Activated T-cell treated with anti-CD3 and anti-CD28 coated beads, Interleukin-2, amount 50 U/mL, for 1 hour (primary cell): Measurements from ENCODE around the gene EXD3.

Experiments used
- DNase-seq: peaks from one replicate; pipeline ENCODE4 v3.0.0-alpha.2; 2020

The EXD3 gene

GRCh38 chr9:137280474-137281344, 142.3 kb downstream of the EXD3 start:
- no peak for DNase-seq

- DNase-seq: no peak
Measured at GRCh38 chr9:137279741-137280473, 143.1 kb downstream of the EXD3 start.

DNA sequence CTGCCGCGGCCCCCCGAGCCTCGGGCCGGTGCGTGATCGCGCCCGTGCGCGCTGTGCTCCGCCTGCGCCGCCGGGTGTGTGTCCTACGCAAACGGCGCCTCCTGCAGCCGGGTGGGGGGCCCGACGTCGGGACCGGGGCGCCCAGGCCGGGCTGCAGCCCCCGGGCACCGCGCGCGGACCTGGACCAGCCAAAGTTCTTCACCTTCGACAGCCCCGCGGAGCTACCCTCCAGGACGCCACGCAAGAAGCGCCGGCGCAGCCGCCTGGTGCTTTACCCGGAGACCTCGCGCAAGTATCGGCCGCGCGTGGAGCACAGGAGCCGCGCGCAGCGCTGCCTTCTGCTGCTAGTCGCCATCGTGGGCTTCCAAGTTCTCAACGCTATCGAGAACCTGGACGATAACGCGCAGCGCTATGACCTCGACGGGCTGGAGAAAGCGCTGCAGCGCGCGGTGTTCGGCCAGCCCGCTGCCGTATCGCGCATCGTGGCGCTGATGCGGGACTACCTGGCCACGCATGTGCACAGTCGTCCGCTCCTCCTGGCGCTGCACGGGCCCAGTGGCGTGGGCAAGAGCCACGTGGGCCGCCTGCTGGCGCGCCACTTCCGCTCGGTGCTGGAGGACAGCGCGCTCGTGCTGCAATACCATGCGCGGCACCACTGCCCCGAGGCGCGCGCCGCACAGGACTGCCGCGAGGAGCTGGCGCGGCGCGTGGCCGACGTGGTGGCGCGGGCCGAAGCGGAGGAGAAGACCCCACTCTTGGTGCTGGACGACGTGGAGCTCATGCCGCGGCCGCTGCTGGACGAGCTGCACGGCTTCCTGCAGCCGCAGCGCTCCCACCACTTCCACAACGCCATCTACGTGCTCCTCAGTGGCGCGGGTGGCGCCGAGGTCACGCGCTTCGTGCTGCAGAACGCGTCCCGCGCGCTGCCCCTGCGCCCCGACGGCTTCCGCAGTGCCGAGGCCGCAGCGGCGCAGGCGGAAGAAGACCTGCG, 143.9 kb downstream of the EXD3 start:
- DNase-seq: no peak

GRCh38 chr9:137278061-137278701, 144.8 kb downstream of the EXD3 start:
- DNase-seq: no peak

GRCh38 chr9:137277329-137278041, 145.5 kb downstream of the EXD3 start, which contains the start of gene TOR4A:
Gene TOR4A (plus strand): TSS chr9:137277726. CDS start chr9:137278690, 964 bp downstream.
- DNase-seq: no peak

DNA sequence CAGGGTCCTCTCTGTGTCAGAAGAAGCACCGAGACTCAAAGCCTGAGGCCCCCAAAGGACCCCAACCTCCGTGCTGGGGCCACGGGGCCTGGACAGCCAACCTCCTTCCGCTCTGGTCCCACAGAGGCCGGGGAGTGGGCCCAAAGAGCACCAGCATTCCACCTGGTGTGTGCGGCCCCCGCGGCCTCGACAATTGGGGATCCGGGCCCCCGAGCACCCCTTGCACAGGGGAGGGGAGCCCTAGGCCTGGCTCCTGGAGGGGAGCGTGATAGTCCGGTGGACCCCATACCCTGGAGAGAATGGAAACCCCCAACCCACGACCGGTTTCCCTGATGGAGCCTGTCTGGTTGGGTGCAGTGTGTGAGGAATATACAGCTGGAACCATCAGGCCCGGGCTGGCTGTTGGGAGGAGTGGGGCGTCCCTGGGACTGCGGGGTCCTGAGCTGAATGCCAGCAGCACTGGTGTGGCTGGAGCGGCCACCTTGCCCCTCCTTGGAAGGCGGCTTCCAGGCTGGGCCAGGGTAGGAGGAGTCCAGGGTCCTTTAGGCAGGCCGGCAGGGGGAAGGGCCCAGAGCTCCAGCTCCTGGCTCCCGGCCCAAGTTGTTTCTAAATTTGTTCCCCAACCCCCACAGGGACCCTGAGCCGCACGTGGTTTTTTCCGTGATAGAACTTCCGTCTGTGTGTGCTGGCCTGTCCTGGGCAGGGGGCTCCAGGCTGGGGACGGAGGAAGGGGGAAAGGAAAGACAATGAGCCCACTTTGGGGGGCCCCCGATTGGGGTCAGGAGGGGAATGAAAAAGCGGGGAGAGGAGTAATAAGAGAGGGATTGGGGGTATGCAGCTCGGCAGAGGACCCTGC, 146.3 kb downstream of the EXD3 start:
- DNase-seq: no peak

DNA sequence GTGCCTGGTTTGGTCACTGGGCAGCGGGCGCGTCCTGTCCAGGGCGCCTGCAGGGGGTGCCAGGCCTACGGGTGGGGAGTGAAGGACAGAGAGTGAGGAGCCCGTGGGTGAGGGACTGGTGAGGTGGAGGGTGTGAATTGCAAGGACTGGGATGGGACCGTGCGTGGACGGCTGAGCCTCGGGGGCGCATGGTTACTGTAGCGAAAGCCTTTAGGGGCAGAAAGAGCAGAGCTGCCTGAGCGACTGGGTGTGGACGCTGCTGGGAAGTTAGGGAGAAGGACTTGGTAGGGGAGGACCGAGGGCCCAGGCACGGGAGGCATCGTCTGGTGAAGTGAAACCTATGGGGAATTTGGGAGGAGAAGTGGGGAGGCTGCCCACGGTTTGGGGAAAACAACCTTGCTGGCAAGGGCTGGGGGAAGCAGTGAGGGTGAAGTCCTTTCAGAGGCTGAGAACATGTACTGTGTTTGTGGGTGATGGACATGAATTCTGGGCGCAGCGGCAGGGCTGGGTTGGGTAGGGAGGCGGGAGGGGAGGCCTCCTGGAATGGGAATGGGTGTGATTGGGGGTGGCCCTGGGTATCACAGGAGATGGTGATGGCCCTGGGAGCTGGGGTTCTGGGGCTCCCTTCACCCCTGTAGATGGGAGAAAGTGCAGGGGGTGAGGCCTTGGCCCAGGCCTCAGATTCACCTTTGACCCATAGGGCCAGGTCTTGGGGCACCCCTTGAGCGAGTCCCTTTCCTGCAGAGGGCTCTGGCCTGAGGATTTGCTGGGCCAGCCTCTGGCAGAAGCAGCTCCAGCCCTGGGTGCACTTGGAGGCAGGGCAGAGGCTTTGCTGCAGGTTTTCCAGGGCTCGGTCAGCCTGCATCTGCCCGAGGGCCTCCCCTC, 147.1 kb downstream of the EXD3 start:
- no peak for DNase-seq

DNA sequence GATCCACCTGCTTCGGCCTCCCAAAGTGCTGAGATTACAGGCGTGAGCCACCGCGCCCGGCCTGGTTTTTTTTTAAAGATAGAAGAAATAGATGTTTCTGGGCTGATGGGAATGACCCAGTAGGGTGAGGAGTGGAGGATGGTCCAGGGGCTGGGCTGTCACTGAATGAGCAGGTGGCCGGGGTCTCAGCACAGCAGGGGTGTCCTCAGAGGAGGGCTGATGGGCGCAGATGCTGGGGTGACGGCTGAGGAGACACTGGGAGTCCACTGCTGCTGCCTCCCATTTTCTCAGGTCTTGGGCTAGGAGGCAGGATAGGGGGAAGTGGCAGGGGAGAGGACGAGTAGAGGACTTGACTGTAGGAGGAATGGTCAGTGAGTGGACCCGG, 147.8 kb downstream of the EXD3 start:
- DNase-seq: no peak

DNA sequence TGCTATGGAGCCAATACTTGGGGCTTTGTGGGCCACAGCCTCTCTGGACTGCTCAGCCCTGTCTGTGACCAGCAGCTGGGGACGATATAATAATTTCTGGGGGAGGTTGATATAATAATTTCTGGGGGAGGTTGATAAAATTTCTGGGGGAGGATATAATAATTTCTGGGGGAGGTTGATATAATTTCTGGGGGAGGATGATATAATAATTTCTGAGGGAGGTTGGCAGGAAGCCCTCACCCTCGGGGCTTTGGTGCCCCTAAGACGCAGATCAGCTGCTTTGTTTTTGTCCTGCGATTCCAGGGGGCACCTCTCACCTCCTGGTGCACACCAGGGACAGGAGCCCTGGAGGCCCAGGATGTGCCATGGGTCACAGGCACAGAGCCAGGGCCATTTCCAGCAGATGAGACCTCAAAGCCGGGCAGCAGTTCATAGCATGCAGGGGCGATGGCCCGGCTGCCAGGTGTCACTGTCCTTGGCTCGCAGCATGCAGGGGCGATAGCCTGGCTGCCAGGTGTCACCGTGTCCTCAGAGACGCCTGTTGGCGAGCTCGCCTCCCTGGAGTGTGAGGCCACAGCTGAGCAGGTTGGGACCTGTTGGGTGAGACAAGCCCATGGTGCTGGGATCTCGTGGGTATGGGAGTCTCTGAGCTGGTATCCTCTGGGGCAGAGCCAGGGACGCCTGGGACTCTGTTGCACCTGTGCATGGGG, 149.2 kb downstream of the EXD3 start:
- no peak for DNase-seq

GRCh38 chr9:137273095-137273490, 149.9 kb downstream of the EXD3 start:
- DNase-seq: no peak

GRCh38 chr9:137272241-137273094, 150.5 kb downstream of the EXD3 start:
- no peak for DNase-seq

DNA sequence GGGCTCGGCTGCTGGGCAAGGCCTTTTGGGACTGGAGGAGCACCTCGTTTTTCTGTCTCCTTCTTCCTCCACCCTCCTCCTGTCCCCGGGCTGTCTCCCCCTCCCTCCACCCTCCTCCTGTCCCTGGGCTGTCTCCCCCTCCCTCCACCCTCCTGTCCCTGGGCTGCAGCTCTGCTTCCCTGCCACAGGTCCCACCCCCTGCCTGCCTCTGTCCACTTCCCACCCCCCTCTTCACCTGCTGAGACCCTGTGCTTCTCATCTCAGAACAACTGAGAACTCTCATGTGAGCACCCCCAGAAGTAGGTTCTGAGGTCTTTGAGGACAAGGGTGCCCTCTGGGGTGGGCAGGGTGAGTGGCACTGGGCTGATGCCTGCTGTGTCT, 151.3 kb downstream of the EXD3 start:
- DNase-seq: no peak

GRCh38 chr9:137270929-137271695, 151.8 kb downstream of the EXD3 start:
- DNase-seq: peak; percentile 51

DNA sequence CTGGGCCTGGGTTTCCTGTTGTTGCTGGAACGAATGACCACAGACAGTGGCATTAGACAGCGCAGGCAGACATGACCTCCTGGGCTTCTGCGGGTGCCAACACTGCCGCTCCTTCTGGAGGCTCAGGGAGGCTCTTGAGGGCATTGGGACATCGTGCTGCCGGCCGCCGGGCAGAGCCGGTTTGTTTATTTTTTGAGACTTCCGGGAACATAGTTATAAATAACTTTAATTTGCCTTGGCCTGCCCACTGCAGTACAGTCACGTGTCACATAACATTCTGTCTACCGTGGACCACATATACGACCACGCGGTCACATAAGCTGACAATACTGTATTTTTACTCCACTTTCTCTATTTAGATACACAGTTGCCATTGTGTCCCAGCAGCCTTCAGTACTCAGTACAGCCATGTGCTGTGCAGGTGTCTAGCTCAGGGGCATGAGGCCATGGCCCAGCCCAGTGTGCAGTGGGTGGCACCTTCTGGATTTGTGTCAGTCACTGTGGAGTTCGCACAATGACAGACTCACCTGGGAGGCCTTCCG, 153.7 kb downstream of the EXD3 start:
- no peak for DNase-seq

DNA sequence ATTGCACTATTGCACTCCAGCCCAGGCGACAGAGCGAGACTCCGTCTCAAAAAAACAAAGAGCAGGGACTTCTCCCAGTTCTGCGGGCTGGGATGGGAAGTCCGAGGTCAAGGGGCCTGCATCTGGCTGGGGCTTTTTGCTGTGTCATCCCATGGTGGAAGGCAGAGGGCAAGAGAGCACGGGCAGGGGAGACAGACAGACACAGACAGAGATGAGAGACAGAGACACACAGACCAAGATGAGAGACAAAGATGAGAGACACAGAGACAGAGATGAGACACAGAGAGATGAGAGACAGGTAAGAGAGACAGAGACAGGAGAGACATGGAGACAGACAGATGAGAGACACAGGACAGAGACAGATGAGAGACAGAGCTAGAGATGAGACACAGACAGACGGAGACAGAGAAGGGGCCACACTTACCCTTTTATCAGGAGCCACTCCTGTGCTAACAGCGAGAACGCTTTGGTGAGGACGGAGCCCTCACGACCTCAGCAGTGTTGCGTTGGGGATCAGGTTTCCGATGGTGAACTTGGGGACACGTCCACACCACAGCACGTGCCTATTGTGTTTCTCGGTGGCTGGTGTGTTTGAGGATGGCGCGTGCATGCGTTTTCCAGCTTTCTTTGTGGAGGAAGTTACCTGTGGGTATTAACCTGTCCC, 154.3 kb downstream of the EXD3 start:
- no peak for DNase-seq

GRCh38 chr9:137267933-137268355, 155.0 kb downstream of the EXD3 start:
- no peak for DNase-seq
